ENCODE data around the gene SLC2A3.
"Not testable (repeated sequence)": the region's sequence is repeated elsewhere in the genome, so short reads cannot be mapped to it uniquely, and the experiment has no call there.

SLC2A3 gene

GRCh38 chr12:7959278-7959677 lies 23.3 kb upstream of the SLC2A3 start:
- no peak for DNase-seq (ENCODE audit: low read depth)
- no peak overlapping the region; the same call in 1 of the 2 replicates for H3K4me3 ChIP-seq (ENCODE audit: low read depth, low read length)
- no peak for TF ChIP-seq CTCF (IDR thresholded peaks at IDR 0.05; ENCODE audit: low read depth, low read length, missing control alignments)

GRCh38 chr12:7954877-7955276 lies 18.9 kb upstream of the SLC2A3 start:
- not testable (repeated sequence) for H3K4me3 ChIP-seq (ENCODE audit: low read depth, low read length); DNase-seq (ENCODE audit: low read depth)

- H3K4me3 ChIP-seq (ENCODE audit: low read depth, low read length); DNase-seq (ENCODE audit: low read depth): not testable (repeated sequence)
Measured at GRCh38 chr12:7954418-7954817, 18.4 kb upstream of the SLC2A3 start.

GRCh38 chr12:7953912-7954311 lies 17.9 kb upstream of the SLC2A3 start:
- H3K4me3 ChIP-seq (ENCODE audit: low read depth, low read length); DNase-seq (ENCODE audit: low read depth): not testable (repeated sequence)

- DNase-seq (ENCODE audit: low read depth), result no peak
- no peak overlapping the region for H3K4me3 ChIP-seq (ENCODE audit: low read depth, low read length)
Measured at GRCh38 chr12:7951671-7952070, 15.7 kb upstream of the SLC2A3 start.

GRCh38 chr12:7950230-7950943 lies 14.4 kb upstream of the SLC2A3 start:
- DNase-seq (ENCODE audit: low read depth); H3K4me3 ChIP-seq (ENCODE audit: low read depth, low read length): not testable (repeated sequence)

More at GRCh38 chr12:7951671-7952070, 15.7 kb upstream of the SLC2A3 start:
- no peak for TF ChIP-seq CTCF (IDR thresholded peaks at IDR 0.05; ENCODE audit: low read depth, low read length, missing control alignments)

GRCh38 chr12:7948589-7949260 lies 12.7 kb upstream of the SLC2A3 start:
- H3K4me3 ChIP-seq (ENCODE audit: low read depth, low read length), result no peak overlapping the region
- TF ChIP-seq CTCF (IDR thresholded peaks at IDR 0.05; ENCODE audit: low read depth, low read length, missing control alignments), result no peak
- DNase-seq (ENCODE audit: low read depth), result no peak

- no peak for TF ChIP-seq CTCF (IDR thresholded peaks at IDR 0.05; ENCODE audit: low read depth, low read length, missing control alignments)
- no peak overlapping the region for H3K4me3 ChIP-seq (ENCODE audit: low read depth, low read length)
- no peak for DNase-seq (ENCODE audit: low read depth)
Measured at GRCh38 chr12:7947011-7947410, 11.0 kb upstream of the SLC2A3 start.

- not testable (repeated sequence) for DNase-seq (ENCODE audit: low read depth); H3K4me3 ChIP-seq (ENCODE audit: low read depth, low read length)
Measured at GRCh38 chr12:7944760-7945159, 8.8 kb upstream of the SLC2A3 start.

Data from GM12864 (cell line).